GM12875 (cell line): ENCODE results near the gene TAS2R14.

Experiments
- H3K4me3 ChIP-seq: one replicate; pipeline ENCODE4 v1.5.1; 2011; ENCODE audit warnings: low read depth, low read length, control low read depth
- CTCF ChIP-seq: IDR thresholded peaks from 2 replicates; pipeline ENCODE4 v1.5.1; 2011; ENCODE audit warnings: low read depth, mild to moderate bottlenecking, control low read depth, inconsistent platforms, low read length, moderate library complexity, borderline replicate concordance; ENCODE audit not compliant: insufficient read depth

Gene TAS2R14

GRCh38 chr12:10966314-10966713 is 27.3 kb upstream of the TAS2R14 start:
- H3K4me3 ChIP-seq, result no peak overlapping the region
- no peak for TF ChIP-seq CTCF

- no peak overlapping the region for H3K4me3 ChIP-seq
- no peak for TF ChIP-seq CTCF
Observed at GRCh38 chr12:10965476-10965875, 26.4 kb upstream of the TAS2R14 start.

DNA sequence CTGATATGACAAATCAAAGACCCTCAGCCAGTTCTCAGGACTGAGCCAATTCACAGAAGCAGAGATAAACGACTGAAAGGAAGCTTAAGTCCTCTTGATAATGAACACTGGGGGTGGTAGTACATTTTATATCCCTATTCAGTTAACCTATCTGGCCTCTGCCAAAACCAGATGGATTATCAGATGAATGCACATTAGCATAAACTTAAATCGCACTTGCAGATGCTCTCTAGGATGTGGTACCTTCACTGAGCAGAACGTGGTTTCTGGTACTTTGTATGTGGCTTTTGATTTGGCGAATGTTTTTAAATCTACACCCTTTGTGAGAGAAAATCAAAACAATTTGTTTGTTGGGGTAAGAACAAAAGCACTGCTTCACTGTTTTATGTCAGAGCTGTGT is 21.1 kb upstream of the TAS2R14 start:
- no peak overlapping the region for H3K4me3 ChIP-seq

GRCh38 chr12:10959804-10960203 is 20.7 kb upstream of the TAS2R14 start:
- TF ChIP-seq CTCF, result no peak

More for the DNA sequence above, 21.1 kb upstream of the TAS2R14 start:
- TF ChIP-seq CTCF, result no peak

DNA sequence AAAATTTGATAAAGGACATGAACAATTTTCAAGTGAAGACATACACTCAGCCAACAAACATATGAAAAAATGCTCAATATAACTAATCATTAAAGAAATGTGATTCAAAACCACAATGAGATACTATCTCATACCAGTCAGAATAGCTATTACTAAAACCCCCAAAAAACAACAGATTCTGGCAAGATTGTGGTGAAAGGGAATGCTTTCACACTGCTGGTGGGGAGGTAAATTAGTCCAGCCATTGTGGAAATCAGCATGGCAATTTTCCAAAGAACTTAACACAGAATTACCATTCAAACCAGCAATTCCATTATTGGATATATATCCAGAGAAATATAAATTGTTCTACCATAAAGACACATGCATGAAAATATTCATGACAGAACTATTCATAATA is 18.7 kb upstream of the TAS2R14 start:
- TF ChIP-seq CTCF, result no peak
- H3K4me3 ChIP-seq, result no peak overlapping the region

More at GRCh38 chr12:10959804-10960203, 20.7 kb upstream of the TAS2R14 start:
- H3K4me3 ChIP-seq, result no peak overlapping the region

DNA sequence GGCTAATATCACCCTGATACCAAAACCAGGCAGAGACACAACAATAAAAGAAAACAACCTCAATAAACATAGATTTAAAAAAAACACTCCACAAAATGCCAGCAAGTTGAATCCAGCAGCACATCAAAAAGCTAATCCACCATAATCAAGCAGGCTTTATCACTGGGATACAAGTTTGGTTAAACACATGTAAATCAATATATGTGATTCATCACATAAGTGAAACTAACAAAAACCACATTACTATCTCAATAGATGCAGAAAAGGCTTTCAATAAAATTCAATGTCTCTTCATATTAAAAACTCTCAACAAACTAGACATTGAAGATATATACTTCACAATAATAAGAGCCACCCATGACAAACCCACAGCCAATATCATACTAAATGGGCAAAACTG is 17.0 kb upstream of the TAS2R14 start:
- TF ChIP-seq CTCF, result no peak
- no peak overlapping the region for H3K4me3 ChIP-seq

- H3K4me3 ChIP-seq, result no peak overlapping the region
- TF ChIP-seq CTCF, result no peak
Observed at GRCh38 chr12:10952645-10953044, 13.6 kb upstream of the TAS2R14 start.
